Measurements from ENCODE around the gene CALHM6.

CALHM6 gene

GRCh38 chr6:116446399-116446798 lies 14.8 kb upstream of the CALHM6 start:
- no peak for DNase-seq

GRCh38 chr6:116447052-116447451 lies 14.1 kb upstream of the CALHM6 start:
- no peak for DNase-seq

GRCh38 chr6:116447496-116448011 lies 13.6 kb upstream of the CALHM6 start:
- DNase-seq = no peak

- no peak for DNase-seq
Observed at GRCh38 chr6:116449565-116449964, 11.6 kb upstream of the CALHM6 start.

- no peak for DNase-seq
Observed at GRCh38 chr6:116450185-116450710, 10.9 kb upstream of the CALHM6 start.

- DNase-seq = no peak
Observed at GRCh38 chr6:116450769-116451740, 10.1 kb upstream of the CALHM6 start.

- DNase-seq = no peak
Observed at GRCh38 chr6:116451916-116452315, 9.3 kb upstream of the CALHM6 start.

GRCh38 chr6:116452531-116452930 lies 8.6 kb upstream of the CALHM6 start:
- DNase-seq = no peak

GRCh38 chr6:116456106-116456505 lies 5.1 kb upstream of the CALHM6 start:
- no peak for DNase-seq

GRCh38 chr6:116456927-116457326 lies 4.2 kb upstream of the CALHM6 start:
- no peak for DNase-seq

- no peak for DNase-seq
Observed at GRCh38 chr6:116458264-116458663, 2.9 kb upstream of the CALHM6 start.

- DNase-seq = no peak
Observed at GRCh38 chr6:116459927-116460326, 1.2 kb upstream of the CALHM6 start.

- DNase-seq = no peak
Observed at GRCh38 chr6:116461932-116462885, 1.0 kb downstream of the CALHM6 start.

GRCh38 chr6:116463301-116463700 lies 2.1 kb downstream of the CALHM6 start:
- no peak for DNase-seq

- no peak for DNase-seq
Observed at GRCh38 chr6:116465246-116465645, 4.1 kb downstream of the CALHM6 start.

GRCh38 chr6:116467096-116467495 lies 5.9 kb downstream of the CALHM6 start:
- DNase-seq = no peak

- no peak for DNase-seq
Observed at GRCh38 chr6:116467514-116467913, 6.3 kb downstream of the CALHM6 start.

- no peak for DNase-seq
Observed at GRCh38 chr6:116468293-116468692, 7.1 kb downstream of the CALHM6 start.

GRCh38 chr6:116471531-116471930 lies 10.4 kb downstream of the CALHM6 start:
- no peak for DNase-seq

- DNase-seq = no peak
Observed at GRCh38 chr6:116472706-116473105, 11.5 kb downstream of the CALHM6 start.

GRCh38 chr6:116475141-116475540 lies 14.0 kb downstream of the CALHM6 start:
- DNase-seq = no peak

- DNase-seq = no peak
Observed at GRCh38 chr6:116476002-116476678, 15.0 kb downstream of the CALHM6 start.

Data from NCI-H146 (cell line).